ENCODE data around the gene KCNQ1. TPM values are rescaled to one million over a fixed set of nuclear protein-coding genes. Genes with fewer than 3 reads are reported as not detected.

Gene KCNQ1
- total RNA-seq, 4 donors from 2014 or later, result 5.6 to 46.8 (median 24.6) TPM

DNA sequence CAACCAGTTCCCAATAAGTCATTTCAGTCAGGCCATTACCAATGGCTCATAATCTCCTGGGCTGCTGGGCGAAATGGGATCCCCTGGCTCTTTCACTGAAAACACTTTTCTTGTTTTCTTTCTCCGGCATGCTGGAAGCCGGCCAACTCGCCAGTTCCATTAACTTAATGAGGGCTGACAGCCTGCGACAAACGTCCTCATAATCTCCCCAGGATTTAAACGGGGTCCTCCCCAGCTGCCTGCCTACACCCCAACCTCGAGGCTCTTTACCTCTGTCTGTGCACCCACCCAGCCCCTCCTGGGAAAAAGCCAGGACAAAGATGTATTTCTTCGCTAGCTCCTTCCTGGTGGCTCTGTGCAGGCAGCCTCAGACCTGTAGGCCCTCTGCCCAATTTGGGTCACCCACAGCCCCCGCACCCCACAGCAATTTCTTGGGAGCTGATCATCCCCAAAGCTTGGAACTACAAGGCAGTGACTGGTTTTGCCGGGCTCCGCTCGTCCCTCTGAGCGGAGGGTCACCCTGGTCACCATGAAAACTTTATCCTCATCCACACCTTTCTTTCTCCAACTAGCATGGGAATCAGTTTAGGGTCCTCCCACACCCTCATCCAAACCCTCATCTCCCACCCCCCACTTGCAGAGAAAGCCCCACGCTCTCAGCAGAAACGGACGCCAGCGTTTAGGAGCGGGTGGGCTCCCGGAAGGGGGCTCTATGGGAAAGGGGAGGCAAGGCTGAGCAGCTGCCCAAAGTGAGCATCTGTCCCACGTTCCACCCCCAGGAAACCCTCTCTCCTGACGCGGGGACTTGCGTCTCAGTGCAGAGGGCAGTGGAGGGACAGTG is 306.1 kb downstream of the KCNQ1 start:
- Histone ChIP-seq H3K27me3 (no peaks in the 10 kb centered on the region), H3K27ac (no peak overlapping the region), H3K4me1 (no peaks in the 10 kb centered on the region), H3K9me3 (no peaks in the 10 kb centered on the region), H3K4me3 (no peak overlapping the region), H3K36me3 (no peaks in the 10 kb centered on the region)
- 70 to 81% methylated on average over 9 to 24 of the region's 24 CpGs for WGBS, 2 donors (ENCODE audit: low coverage in 1 of 2)
- no peak for TF ChIP-seq POLR2A (IDR thresholded peaks at IDR 0.05)
- intact Hi-C loops (cut with DNase I; ENCODE audit: low total_unique reads) (no loop called here), in situ Hi-C loops (cut with MboI; ENCODE audit: low pct_ligation_motif_present in 1 of 4, low pct_unique_long_range_greater_than_20kb in 1 of 4, low sequenced_read_pairs in 3 of 4) (no loop called here)
- peak; percentile 4 for DNase-seq

- intact Hi-C loops (cut with DNase I; ENCODE audit: low total_unique reads) (no loop called here), in situ Hi-C loops (cut with MboI; ENCODE audit: low pct_ligation_motif_present in 1 of 4, low pct_unique_long_range_greater_than_20kb in 1 of 4, low sequenced_read_pairs in 3 of 4) (no loop called here)
- Histone ChIP-seq H3K4me3 (no peak overlapping the region), H3K4me1 (no peaks in the 10 kb centered on the region), H3K36me3 (no peaks in the 10 kb centered on the region), H3K27ac (no peak overlapping the region), H3K9me3 (no peaks in the 10 kb centered on the region), H3K27me3 (no peaks in the 10 kb centered on the region)
- 92% methylated on average over 24 of the region's 24 CpGs; no CpG with 5 or more reads in 1 of the 2 donors for WGBS, 2 donors (ENCODE audit: low coverage in 1 of 2)
- TF ChIP-seq POLR2AphosphoS5 (IDR thresholded peaks at IDR 0.05), result no peak
- peak; percentile 2 for DNase-seq
Observed at GRCh38 chr11:2751523-2752203, 306.9 kb downstream of the KCNQ1 start.

GRCh38 chr11:2752204-2752770 is 307.5 kb downstream of the KCNQ1 start:
- no peak overlapping the region for H3K4me3 ChIP-seq
- H3K27ac ChIP-seq, result no peak overlapping the region
- no peak for TF ChIP-seq POLR2AphosphoS5 (IDR thresholded peaks at IDR 0.05)
- TF ChIP-seq POLR2A (IDR thresholded peaks at IDR 0.05), result no peak
- no peak for TF ChIP-seq CTCF (IDR thresholded peaks at IDR 0.05)
- no peak for TF ChIP-seq EP300 (IDR thresholded peaks at IDR 0.05; ENCODE audit: low read depth)
- intact Hi-C loops (cut with DNase I; ENCODE audit: low total_unique reads), result no loop called here
- no peaks in the 10 kb centered on the region for H3K4me1 ChIP-seq
- in situ Hi-C loops (cut with MboI; ENCODE audit: low pct_ligation_motif_present in 1 of 4, low pct_unique_long_range_greater_than_20kb in 1 of 4, low sequenced_read_pairs in 3 of 4), result no loop called here
- no peaks in the 10 kb centered on the region for H3K36me3 ChIP-seq
- WGBS, 2 donors (ENCODE audit: low coverage in 1 of 2), result 92% methylated on average over 12 of the region's 12 CpGs; no CpG with 5 or more reads in 1 of the 2 donors
- no peaks in the 10 kb centered on the region for H3K9me3 ChIP-seq
- DNase-seq, result peak; percentile 3
- H3K27me3 ChIP-seq, result no peaks in the 10 kb centered on the region

GRCh38 chr11:2752923-2753322 is 308.1 kb downstream of the KCNQ1 start:
- no peaks in the 10 kb centered on the region for H3K27me3 ChIP-seq
- H3K9me3 ChIP-seq, result no peaks in the 10 kb centered on the region
- intact Hi-C loops (cut with DNase I; ENCODE audit: low total_unique reads), result no loop called here
- no peaks in the 10 kb centered on the region for H3K36me3 ChIP-seq
- H3K27ac ChIP-seq, result no peak overlapping the region
- peak; percentile 2 for DNase-seq
- no peaks in the 10 kb centered on the region for H3K4me1 ChIP-seq
- TF ChIP-seq POLR2AphosphoS5 (IDR thresholded peaks at IDR 0.05) (no peak), EP300 (IDR thresholded peaks at IDR 0.05; ENCODE audit: low read depth) (no peak), CTCF (IDR thresholded peaks at IDR 0.05) (no peak)
- in situ Hi-C loops (cut with MboI; ENCODE audit: low pct_ligation_motif_present in 1 of 4, low pct_unique_long_range_greater_than_20kb in 1 of 4, low sequenced_read_pairs in 3 of 4), result no loop called here
- 83% methylated on average over 12 of the region's 12 CpGs; no CpG with 5 or more reads in 1 of the 2 donors for WGBS, 2 donors (ENCODE audit: low coverage in 1 of 2)
- no peak overlapping the region for H3K4me3 ChIP-seq

GRCh38 chr11:2754008-2754407 is 309.2 kb downstream of the KCNQ1 start:
- intact Hi-C loops (cut with DNase I; ENCODE audit: low total_unique reads), result no loop called here

More at GRCh38 chr11:2754008-2754407, 309.2 kb downstream of the KCNQ1 start:
- Histone ChIP-seq H3K9me3 (no peaks in the 10 kb centered on the region), H3K27me3 (no peaks in the 10 kb centered on the region), H3K4me1 (no peaks in the 10 kb centered on the region), H3K27ac (no peak overlapping the region), H3K4me3 (no peak overlapping the region), H3K36me3 (no peaks in the 10 kb centered on the region)
- no peak for DNase-seq
- in situ Hi-C loops (cut with MboI; ENCODE audit: low pct_ligation_motif_present in 1 of 4, low pct_unique_long_range_greater_than_20kb in 1 of 4, low sequenced_read_pairs in 3 of 4), result no loop called here
- 60 to 87% methylated on average over 1 to 2 of the region's 2 CpGs for WGBS, 2 donors (ENCODE audit: low coverage in 1 of 2)
- TF ChIP-seq EP300 (IDR thresholded peaks at IDR 0.05; ENCODE audit: low read depth), result no peak
- no peak for TF ChIP-seq POLR2AphosphoS5 (IDR thresholded peaks at IDR 0.05)
- no peak for TF ChIP-seq POLR2A (IDR thresholded peaks at IDR 0.05)
- no peak for TF ChIP-seq CTCF (IDR thresholded peaks at IDR 0.05)
